GM18868 (cell line): ENCODE measurements around the gene PNO1.
"Not testable (repeated sequence)": the region's sequence is repeated elsewhere in the genome, so short reads cannot be mapped to it uniquely, and the experiment has no call there.

ENCODE experiments used
- ATAC-seq: cut with Tn5 transposase; IDR thresholded peaks from one replicate; pipeline ENCODE4 v1.9.1; 2021; ENCODE audit warnings: mild to moderate bottlenecking, moderate library complexity; ENCODE audit not compliant: unreplicated experiment

The PNO1 gene

DNA sequence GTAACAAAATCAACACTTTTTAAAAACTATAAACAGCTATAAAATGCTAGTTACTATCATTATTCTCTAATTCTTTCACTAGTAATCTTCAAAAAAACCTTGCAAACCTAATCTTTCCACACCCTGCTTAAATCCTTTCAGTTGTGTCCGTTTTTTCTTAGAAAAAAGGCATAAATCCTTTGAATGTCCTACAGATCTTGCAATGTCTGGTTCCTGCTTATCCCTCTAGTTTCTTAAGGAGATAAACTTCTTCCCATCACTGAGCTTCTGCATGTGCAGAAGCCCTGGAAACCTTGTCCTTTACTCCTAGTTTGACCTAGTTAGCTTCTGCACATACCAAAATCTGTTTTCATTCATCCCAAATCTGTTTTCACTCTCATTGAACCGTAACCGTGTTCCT, 1.3 kb upstream of the PNO1 start:
- ATAC-seq, result no peak

DNA sequence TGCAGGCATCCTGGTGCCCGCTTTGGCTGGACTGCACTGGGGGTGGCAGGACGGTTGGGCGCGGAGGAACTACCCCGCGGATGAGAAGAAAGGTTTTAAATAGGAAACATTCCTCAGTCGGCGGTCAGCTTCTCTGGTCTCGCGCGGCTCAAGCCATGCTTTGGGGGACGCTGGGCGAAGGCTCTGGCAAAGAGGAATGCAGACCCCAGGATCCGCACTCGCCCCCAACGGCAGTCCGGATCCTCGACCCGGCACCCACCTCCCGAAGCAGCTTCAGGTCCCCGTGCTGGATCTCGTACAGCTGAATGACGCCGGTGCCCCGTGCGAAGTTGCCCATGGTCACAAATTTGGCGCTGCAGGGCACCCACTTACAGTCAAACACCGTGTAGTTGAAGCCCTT, 686 bp upstream of the PNO1 start:
- ATAC-seq, result peak; percentile 29

DNA sequence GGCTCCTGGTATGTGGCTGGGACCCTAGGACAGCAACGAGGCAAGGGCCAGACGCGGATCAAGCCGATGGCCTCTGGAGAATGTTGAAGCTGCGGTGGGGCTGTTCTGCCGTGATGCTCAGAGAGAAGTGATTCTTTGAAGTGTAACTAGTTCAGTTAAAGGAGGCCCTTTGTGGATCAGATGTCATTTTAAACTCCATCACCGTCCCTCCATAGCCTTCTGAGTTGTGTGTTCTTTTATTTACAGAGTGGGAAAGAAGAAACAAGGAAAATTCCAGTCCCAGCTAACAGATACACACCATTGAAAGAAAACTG, 403 bp downstream of the PNO1 start:
- ATAC-seq, result no peak

DNA sequence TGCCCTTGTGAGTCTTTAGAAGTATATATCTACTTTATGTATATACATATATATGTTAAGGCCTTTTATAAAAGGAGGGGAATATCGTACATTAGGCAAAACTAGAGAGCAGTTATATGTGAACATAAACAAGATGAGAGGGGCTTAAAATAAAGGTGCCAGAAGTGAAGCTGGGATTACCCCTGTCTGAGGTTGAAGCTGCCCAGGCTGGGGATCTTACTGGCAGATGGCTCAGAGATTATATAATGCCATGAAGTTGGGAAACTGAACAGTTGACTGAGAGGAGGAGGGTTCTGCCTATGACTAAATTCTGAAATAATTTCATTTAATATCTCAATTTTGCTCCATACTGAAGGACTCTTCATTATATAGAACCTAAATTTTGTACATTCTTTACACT, 6.0 kb downstream of the PNO1 start:
- no peak for ATAC-seq

DNA sequence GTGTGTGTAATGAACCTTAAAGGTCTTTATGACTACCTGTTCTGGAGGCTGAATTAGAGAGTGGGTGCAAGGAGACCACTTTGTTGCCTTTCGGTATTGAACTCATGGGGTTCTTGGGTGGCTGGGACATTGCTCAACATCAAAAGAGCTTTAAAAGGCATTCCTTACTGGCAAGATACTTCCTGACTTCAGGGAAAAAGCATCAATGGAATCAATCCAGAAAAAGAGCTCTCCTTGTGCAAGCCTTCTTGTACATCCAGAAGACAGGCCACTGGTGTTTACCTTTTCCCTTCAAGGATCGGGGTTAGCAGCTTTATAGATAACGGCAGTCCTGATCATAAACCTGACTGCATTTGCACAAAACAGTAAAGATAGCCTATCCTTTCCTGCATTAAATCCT, 9.5 kb downstream of the PNO1 start:
- no peak for ATAC-seq

DNA sequence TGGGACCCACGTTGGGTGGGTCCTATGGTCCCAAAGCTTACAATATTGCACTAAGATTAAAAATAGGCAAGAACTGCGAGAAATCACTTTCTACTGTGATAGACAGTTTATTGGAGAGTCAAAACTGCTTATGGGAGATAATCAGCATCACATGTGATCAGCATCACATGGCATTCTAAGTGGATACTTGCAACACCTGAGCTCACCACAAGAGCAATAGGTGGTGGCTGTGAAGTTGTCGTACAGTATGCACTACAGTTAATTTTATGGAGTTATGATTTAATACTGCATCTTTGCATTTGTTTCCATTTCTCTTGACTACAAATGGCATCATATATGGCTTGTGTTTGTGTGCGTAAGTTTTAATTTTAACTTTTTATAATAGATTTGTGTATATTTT, 11.6 kb downstream of the PNO1 start:
- ATAC-seq, result no peak

DNA sequence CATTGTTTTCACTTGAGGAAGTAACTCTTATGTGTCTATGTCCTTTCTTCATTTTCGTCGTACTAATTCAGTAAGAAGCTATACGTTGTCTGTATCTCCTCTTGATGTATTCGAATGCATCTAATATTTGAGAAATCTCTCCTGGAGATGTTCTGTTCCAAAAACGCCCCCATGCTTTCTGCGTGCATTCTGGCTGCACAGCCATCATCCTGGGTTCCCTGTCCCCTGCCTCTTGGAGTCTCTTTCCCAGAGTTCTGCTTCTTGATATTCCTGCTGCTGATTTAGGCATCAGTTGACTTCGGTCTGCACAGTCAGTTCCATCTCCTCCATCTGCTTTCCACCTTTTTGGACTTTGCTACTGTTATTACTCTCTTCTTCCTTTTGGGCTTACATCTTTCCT, 13.5 kb downstream of the PNO1 start:
- no peak for ATAC-seq

DNA sequence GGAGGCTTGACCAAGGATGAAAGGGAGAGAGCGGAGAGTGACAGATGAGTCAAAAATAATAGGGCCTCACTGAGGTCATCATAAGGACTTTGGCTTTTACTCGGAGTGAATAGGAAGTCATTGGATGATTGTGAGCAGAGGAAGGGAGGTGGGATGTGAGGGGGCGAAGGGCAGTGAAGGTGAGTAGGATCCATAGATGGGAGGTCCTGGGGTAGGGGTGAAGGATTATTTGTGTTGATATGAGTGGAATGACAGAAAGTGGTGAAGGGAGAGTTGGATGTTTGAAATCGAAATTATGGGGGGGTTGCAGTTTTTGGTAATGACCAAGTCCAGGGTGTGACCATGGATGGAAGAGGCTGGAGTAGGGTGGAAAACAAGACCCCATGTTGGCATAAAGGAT, 14.0 kb downstream of the PNO1 start:
- no peak for ATAC-seq

DNA sequence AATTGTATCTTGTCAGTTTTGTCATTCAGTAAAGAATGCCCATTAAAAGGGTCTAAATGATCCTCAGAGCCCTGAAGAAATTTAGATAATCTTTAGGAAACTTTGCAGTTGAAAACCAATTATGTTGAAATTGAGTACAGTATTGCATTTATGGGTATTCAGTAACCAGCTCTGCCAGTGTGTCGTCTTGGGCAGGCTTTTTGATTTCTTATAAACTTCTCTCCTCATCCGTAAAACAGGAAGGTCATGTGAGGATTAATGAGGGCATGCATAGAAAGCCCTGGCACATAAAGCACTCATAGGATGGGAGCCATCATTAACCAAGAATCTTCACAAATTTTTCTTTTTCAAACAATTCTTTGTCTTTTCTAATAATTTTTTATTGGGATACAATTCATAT, 14.8 kb downstream of the PNO1 start:
- no peak for ATAC-seq

DNA sequence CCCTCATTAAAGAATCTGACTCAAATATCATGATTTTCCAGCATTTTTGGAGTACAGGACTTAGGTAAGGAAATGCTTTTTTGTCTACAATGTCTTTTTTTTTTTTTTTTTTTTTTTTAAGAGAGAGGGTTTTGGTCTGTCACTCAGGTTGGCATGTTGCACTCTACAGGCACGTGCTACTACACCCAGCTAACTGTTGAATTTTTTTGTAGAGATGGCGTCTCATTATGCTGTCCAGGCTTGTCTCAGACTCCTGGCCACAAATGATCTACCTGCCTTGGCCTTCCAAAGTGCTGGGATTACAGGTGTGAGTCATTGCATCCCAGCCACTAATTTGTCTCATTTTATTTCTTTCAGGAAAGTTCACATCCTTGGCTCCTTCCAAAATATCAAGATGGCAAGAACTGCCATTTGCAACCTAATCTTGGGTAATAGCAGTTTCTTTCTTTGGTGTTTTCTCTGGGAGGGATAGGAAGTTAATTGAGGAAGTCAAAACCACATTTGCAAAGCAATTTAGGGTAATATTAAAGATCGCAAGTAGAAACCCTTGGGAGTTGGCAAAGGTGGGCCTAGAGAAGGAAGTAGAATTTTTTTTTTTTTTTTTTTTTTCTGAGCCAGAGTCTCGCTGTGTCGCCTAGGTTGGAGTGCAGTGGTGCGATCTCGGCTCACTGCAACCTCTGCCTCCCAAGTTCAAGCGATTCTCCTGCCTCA, 15.5 kb downstream of the PNO1 start:
- ATAC-seq, result no peak

DNA sequence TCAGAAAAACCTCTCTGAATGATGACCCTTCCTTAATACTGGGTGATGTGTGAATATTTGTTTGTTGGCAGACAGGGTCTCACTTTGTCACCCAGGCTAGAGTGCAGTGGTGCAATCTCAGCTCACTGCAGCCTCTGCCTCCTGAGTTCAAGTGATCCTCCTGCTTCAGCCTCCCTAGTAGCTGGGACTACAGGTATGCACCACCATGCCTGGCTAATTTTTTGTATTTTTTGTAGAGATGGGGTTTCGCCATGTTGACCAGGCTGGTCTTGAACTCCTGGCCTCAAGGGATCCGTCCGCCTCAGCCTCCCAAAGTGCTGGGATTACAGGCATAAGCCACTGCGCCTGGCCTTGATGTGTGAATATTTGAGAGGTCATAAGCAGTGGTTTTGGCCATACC, 17.5 kb downstream of the PNO1 start:
- ATAC-seq, result not testable (repeated sequence)

DNA sequence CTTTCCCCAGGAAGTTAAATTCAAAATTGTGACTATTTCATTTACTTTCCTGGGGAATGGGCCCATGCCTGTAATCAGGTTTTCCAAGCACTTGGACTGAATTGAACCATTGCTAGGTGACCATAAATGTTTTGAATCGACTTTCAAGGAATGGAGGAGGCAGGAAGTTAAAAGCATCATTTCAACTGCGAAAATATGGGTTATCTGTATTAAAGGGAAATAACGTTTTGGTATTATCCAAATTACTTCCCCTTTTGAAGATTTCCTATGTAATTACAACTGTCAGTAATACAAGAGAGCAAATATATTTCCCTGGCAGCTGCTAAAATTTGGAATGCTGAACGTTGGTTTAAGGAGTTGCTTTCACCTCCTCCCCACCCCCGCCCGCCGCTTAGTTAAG, 19.0 kb downstream of the PNO1 start:
- no peak for ATAC-seq

DNA sequence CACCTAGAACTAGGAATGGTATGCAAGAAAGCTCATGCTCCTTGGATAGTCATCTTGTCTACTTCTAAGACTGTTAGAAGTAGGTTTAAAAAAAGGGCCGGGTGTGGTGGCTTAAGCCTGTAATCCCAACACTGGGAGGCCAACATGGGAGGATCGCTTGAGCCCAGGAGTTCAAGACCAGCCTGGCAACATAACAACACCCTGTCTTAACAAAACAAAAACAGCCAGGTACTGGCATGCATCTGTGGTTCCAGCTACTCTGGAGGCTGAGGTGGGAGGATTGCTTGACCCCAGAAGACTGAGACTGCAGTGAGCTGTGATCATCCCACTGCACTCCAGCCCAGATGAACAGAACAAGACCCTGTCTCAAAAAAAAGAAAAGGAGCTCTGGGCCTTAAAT, 19.9 kb downstream of the PNO1 start:
- ATAC-seq, result no peak

DNA sequence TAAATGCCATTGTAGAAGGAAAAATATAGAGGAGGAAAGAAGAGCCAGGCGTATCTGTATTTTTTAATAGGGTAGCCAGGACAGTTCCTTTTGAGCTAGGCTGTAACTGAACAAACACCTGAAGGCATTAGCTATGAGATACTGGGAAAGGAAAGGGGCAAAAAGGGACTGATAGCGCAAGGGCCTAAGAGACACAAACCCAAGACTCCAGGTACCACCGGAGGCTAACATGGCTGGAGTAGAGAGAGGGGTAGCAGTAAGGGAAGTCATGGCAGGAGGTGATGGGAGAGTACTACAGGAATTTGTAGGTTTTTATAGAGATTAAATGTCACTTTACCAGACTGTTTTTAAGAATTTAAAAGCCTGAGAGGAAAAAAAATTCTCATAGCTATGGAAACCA, 20.7 kb downstream of the PNO1 start:
- no peak for ATAC-seq

DNA sequence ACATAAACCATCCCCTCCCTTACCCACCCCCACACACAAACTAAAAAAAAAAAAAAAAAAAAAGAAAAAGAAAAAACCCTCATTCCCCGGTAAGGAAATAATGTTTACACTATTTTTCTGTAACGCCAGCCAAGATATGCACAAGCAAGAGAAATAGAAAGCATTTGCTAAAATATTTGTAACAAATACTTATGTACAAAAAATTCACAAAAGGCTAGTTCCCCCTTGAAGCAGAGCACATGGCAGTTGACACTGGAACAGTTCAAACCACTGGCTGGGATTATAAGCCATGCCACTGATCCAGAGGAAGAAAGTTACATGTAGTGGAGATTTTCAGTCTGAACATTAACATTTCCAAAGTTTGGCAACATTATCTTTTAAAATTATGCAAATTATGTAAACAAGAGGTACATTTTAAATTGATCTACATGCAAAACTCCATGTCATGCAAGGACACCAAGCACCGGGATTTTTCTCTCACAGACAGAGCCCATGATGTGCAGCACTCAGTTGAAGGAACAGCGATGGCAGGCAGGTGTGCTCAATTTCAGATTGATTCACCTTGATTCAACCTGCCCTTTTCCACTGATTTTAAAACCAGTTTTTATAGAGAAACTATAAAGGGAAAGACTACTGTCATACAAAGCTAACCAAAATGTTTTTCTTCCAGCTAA, 21.4 kb downstream of the PNO1 start:
- ATAC-seq, result no peak

DNA sequence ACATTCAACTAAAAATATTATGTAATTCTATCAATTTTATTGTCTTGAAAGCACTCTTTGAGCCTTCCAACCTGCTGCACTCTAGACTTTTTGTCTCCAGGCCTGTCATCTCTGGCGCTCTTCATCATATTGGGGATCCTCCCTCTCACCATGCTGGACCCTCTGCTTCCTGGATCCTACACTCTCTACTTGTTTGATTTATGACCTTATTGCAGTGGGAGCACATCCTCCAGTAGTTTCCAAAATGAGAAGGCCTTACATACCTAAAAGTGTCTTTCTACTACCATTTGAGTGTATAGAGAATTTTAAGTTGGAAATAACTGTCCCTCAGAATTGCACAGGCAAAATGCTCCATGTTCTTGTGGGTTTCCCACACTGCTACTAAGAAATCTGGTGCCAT, 25.2 kb downstream of the PNO1 start:
- no peak for ATAC-seq

DNA sequence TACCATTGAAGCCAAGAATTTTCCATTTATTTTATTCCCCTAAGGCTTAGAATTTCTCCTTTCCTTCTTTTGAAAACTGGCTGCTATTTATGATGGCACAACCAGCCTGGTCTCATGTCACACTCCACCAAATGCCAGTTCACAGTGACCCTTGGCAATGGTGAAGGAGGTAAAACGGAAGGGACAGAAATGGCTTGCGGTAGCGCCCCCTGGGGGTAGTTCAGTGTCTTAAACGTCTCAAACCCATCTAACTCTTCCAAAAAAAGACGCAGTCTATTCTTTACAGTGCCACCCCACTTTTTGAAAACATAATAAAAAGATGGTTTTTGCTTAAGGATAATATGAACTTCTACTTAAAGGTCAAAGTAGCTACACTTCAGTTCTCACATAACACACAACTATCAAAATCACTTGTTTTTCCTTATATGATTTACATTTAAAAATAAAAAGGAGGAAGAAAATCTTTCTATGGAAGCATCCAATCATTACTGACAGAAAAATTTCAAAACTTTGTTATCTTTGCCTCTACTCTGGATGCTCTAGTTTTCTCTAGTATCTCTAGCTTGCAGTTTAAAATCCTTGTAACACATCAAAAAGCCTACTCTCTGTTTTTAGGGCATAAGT, 28.0 kb downstream of the PNO1 start:
- ATAC-seq, result no peak

DNA sequence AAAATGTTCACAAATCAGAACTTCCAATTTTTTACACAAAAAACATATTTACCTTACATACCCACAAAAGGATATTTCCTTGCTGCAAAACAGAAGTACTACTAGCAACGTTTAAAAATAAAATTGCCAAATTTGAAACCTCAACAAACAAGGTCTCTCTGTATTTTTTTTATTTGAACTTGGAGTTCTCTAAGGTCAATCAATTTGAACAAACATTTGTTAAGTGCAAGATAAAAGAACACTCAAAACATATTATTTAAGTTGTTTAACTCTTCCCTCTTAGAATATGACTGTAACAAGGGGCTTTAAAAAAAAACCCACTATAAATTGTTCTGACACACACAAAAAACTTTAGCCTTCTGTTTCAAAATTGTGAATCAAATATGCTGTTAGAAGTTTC, 29.6 kb downstream of the PNO1 start:
- ATAC-seq, result no peak

DNA sequence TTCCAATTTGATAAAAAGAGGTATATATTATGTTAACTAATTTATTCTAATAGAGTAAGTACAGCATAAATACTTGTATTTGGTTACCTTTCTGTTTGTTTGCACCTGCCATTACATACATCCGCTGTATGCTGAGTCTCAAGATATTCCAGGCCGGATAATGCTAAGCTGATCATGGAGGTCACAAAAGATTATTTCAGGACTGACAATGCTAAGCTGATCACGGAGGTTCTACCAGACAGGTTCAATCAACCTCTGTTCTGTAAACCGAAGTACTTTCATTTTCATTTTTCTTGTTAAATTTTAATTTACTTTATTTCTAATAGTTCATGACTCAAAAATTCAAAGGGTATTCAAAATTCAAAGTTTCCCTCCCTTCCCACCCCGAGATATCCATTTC, 31.1 kb downstream of the PNO1 start:
- peak; percentile 44 for ATAC-seq

DNA sequence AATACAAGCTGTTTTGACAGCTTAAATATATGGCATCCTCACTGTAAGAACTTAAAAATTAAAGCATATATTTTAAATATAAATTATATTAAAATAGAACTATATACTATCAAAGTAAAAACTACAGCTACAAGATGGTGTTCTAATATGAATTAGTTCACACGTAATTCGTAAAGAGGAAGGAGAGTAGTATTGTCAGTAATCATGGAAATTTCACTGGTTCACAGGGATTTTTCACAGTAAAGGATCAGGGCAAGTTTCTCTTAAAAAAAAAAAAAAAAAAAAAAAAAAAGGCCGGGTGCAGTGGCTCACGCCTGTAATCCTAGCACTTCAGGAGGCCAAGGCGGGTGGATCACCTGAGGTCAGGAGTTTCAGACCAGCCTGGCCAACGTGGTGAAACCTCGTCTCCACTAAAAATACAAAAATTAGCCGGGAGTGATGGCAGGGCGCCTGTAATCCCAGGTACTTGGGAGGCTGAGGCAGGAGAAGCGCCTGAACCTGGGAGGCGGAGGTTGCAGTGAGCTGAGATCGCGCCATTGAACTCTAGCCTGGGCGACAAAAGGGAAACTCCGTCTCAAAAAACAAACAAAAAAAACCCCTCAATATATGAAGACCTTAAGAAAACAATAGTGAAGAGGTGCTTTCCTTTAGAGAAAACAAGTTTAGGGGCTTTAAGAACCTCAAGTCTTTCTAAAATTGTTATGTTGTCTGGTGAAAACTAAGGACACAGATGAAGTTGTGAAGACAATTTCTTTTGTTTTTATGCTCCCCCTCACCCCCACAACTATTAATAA, 32.5 kb downstream of the PNO1 start:
- no peak for ATAC-seq

DNA sequence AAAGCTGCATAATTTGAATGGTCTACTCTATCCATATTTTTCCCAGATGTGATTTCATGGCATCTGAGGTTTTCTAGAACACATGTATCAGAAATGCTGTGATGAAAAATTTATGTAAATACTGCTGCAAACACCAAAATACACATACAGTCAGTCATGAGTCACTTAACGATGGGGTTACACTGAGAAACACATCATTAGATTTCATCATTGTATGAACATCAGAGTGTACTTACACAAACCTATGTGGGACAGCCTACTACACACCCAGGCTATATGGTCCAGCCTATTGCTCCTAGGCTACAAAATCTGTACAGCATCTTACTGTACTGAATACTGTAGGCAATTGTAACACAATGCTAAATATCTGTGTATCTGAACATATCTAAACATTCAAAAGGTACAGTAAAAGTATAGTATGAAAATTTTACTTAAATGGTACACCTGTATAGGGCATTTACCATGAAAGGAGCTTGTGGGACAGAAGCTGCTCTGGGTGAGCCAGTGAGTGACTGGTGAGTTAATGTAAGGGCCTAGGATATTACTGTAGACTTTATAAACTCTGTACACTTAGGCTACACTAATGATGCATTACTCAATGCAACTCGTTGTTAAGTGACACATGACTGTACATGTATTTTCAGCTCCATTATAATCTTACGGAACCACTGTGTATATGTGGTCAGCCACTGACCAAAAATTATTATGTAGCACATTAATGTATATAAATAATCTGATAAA, 33.5 kb downstream of the PNO1 start:
- no peak for ATAC-seq
